HG02642 (cell line): ENCODE data around the gene FBXW7.

Source experiments
- ATAC-seq: cut with Tn5 transposase; IDR thresholded peaks from one replicate; pipeline ENCODE4 v1.9.1; 2021; ENCODE audit warnings: mild to moderate bottlenecking; ENCODE audit not compliant: unreplicated experiment, poor library complexity

The FBXW7 gene

DNA sequence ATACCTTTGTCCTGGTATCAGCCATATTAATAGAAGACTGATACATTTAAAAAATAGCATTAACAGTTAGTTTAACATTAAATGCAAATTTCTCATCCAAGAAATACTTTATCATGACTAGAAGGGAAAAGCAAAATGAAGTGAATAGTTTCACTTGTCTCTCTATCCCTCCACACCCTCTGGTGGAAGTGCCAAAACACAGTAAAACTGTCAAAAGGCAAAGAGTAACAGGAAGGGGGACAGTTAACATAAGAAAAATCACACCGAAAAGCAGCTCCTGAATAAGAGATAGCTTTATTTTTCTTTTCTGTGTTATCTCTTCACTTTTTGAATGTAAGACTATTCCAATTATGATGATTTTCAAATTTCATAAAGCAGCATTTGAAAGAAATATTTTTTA, 187.2 kb downstream of the FBXW7 start:
- ATAC-seq: no peak

- no peak for ATAC-seq
Observed at GRCh38 chr4:152346979-152347378, 188.9 kb downstream of the FBXW7 start.

- ATAC-seq: no peak
Observed at GRCh38 chr4:152346526-152346925, 189.4 kb downstream of the FBXW7 start.

GRCh38 chr4:152344001-152344400, 191.9 kb downstream of the FBXW7 start:
- ATAC-seq: no peak

GRCh38 chr4:152342293-152342692, 193.6 kb downstream of the FBXW7 start:
- ATAC-seq: no peak

- no peak for ATAC-seq
Observed at GRCh38 chr4:152340818-152341217, 195.1 kb downstream of the FBXW7 start.

GRCh38 chr4:152339576-152339975, 196.3 kb downstream of the FBXW7 start:
- no peak for ATAC-seq

DNA sequence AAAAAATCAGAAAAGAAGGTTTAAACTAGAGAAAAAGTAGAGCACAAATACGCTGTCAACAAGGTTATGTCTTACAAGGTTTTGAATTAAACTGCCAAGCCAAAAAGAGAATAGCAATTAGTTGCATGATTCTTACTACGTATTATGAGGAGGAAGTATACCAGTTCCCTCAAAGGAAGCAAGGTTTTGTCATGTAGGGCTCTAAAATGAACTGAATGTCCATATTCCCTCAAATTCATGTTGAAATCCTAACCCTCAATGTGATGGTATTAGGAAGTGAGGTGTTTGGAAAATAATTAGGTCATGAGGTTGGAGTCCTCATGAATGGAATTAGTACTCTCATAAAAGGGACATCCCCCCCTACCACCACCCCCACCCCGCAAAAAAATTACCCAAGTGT, 201.0 kb downstream of the FBXW7 start:
- ATAC-seq: no peak

GRCh38 chr4:152331042-152331441, 204.8 kb downstream of the FBXW7 start:
- ATAC-seq: no peak

GRCh38 chr4:152328582-152328981, 207.3 kb downstream of the FBXW7 start:
- no peak for ATAC-seq

GRCh38 chr4:152327606-152328453, 208.1 kb downstream of the FBXW7 start:
- ATAC-seq: no peak

DNA sequence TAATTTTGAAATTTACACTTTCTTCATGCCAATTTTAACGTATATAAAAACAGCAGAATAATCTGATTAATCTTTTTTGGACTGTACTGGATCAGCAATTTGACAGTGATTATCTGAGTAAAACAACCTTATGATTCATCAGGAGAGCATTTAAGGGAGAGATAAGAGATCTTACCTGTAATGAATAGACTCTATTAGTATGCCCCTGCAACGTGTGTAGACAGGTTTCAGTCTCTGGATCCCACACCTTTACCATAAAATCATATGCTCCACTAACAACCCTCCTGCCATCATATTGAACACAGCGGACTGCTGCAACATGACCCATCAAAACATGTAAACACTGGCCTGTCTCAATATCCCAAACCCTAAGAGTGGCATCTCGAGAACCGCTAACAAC, 210.1 kb downstream of the FBXW7 start:
- no peak for ATAC-seq

- ATAC-seq: no peak
Observed at GRCh38 chr4:152323221-152323620, 212.7 kb downstream of the FBXW7 start.

DNA sequence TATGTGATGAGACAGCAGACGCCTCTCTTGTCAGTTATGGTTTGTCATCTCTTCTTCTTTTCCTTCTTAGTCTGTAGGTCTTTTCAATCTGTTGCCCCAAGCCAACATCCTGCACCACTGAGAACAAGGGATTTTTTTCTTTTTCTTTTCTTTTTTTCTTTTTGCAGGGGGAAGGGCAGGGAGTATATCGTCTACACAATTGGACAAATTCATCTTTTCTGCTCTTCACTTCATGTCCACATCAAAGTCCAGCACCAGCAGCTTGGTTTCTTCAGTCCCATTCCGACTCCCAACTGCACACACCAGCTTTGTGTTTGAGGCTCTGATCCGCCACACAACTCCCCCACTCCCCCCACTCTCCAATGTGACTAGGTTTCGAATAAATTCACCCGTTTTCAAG, 213.2 kb downstream of the FBXW7 start:
- no peak for ATAC-seq

DNA sequence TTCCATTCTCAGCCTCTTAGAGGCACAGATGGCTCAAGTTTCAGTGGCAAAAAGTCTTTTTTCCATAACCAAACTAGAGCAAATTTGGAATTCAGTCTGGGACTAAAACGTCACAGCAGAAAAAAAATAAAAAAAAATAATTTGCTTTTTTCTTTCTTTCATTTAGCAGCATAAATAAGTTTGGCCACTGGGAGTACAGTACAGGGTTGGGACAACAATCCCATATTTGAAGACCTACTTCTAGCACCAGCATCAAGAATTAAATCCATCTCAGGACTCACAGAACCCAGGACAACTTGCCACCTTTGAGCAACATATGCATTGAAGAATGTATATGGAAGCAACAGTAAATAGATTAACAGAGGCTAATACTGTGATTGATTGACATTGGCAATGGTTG, 214.0 kb downstream of the FBXW7 start:
- ATAC-seq: no peak

- ATAC-seq: no peak
Observed at GRCh38 chr4:152321398-152321797, 214.5 kb downstream of the FBXW7 start.

GRCh38 chr4:152316969-152317368, 218.9 kb downstream of the FBXW7 start:
- no peak for ATAC-seq

DNA sequence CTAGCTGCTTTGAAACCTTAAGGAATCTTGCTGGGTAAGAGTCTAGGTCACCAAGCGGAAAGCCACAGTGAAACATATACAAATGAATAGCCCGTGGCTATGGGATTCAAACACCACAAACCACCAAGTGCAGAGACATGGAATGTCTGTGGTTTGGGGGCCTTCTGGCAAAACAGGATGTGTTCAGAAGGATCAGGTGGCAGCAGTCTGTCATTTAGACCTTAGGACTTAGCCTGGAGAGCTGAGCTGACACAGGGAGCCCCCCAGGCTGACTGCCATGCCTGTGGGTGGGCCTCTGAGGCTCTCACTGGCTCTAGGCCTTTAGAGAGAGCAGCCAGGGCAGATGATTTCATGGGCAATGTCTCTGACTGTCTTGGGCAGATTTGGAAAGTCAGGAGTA, 225.6 kb downstream of the FBXW7 start:
- ATAC-seq: no peak

DNA sequence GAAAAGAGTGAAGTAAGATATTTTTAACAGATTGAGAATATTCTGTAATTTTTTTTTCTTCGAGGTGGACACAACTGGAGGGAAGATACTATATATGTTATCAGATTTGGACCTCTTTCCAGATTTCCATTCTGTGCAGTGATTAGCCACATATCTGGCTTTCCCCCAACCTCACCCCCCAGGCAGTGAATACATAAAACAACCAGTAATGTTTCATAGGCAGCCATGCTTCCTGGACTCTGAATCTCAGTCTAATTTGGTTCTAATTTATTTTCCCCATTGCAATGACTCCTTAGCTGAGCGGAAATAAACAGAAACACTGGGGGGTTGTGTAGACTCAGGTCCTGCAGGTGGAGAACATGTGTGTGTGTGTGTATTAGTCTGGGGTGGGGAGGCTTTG, 226.5 kb downstream of the FBXW7 start:
- no peak for ATAC-seq

GRCh38 chr4:152308951-152309350, 226.9 kb downstream of the FBXW7 start:
- ATAC-seq: no peak

GRCh38 chr4:152307669-152308068, 228.2 kb downstream of the FBXW7 start:
- ATAC-seq: no peak

DNA sequence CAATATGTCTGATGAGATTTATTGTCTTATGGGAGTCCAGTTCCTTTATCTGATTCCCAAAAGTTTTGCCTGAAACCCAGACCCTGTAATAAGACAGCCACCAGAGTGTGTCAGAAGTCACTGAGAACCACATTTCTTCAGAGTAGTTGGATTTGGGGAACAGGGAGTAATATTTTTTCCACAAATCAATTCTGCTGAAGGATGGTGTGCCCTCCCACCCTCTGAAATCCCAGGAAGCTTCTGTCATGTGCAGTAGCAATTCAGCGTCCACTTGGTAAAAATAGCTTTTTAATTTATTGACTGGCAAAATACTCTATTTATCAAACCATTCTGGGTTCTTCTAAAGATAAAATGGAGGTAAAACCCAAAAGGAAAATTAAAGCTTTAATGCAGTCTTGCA, 229.4 kb downstream of the FBXW7 start:
- ATAC-seq: no peak
